HG03025 (cell line): ENCODE results near the gene NRCAM.

ENCODE experiments used
- ATAC-seq: cut with Tn5 transposase; IDR thresholded peaks from one replicate; pipeline ENCODE4 v1.9.1; 2021; ENCODE audit warnings: mild to moderate bottlenecking, moderate library complexity; ENCODE audit not compliant: unreplicated experiment, low FRiP score

NRCAM gene

DNA sequence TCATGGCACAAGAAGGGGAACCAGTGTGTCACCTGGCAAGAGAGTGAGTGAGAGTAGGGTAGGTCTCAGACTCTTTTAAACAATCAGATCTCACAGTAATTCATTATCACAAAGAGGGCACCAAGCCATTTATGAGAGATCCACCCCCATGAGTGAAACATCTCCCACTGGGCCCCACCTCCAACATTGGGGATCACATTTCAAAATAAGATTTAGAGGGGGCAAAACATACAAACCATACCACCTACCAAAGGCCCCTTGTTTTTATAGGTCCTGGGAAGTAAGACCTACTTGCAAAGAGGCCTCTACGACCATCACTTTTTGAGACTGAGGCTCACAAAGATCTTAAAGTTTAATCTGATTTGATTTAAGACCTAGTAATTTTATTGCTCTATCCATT, 134.9 kb downstream of the NRCAM start:
- no peak for ATAC-seq

GRCh38 chr7:108316708-108317107, 139.5 kb downstream of the NRCAM start:
- no peak for ATAC-seq

DNA sequence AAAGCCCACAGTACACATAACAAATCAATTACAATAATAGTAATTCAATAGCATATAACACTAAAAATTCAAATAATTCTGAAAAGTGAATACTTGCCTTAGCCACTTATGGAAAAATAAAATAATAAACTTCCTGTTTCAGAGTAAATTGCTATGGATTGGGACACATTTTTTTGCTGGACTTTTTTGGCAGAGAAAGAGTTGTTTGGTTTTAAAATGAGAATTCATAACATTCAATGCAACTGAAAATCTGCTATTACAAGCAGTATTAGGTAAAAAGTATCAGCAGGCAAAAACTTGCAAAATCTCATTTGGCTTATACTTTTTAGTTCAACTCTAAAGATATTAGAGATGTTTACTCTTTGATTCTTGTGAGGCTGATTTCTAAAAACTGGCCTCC, 141.7 kb downstream of the NRCAM start:
- no peak for ATAC-seq

GRCh38 chr7:108314049-108314448, 142.2 kb downstream of the NRCAM start:
- no peak for ATAC-seq

- no peak for ATAC-seq
Observed at GRCh38 chr7:108313086-108313485, 143.2 kb downstream of the NRCAM start.

GRCh38 chr7:108311446-108312168, 144.6 kb downstream of the NRCAM start:
- no peak for ATAC-seq

- ATAC-seq, result no peak
Observed at GRCh38 chr7:108310351-108310750, 145.9 kb downstream of the NRCAM start.

- no peak for ATAC-seq
Observed at GRCh38 chr7:108308903-108309302, 147.3 kb downstream of the NRCAM start.

DNA sequence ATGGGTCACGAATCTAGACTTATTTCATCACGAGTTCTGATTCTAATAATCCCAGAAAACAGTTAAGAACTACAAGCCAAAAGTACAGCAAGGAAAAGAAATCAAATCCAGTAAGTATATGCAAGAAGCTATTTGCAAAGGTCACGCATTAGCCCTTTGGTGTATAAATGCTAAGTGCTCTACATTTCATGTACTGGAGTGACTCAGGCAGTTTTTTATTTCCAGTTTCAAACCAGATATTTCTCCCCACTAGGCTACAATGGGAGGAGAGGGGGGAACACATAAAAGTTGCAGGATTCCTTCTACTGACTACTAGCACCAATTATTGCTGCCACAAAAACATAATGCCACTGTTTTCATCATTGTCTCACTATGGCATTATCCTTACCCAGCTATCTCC, 148.0 kb downstream of the NRCAM start:
- ATAC-seq, result no peak

DNA sequence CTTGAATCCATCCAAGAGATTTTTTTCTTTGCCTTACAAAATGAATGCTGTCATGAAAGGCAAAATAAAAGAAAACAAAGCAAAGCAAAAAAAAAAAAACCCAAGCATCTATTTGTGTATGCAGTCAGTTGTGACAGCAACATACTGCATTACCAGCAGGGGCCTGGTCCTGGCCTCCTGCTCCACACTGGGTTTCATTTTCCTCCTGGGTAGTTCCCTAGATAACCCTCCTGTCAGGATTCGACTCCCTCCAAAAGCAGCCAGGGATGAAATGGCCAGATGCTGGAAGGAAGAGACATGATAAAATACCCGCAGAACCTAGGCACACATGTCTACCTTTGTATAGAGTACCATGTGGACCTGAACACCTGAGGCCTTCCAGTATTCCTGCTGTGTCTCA, 148.6 kb downstream of the NRCAM start:
- no peak for ATAC-seq

- no peak for ATAC-seq
Observed at GRCh38 chr7:108307194-108307593, 149.0 kb downstream of the NRCAM start.

GRCh38 chr7:108303332-108303731, 152.9 kb downstream of the NRCAM start:
- no peak for ATAC-seq

DNA sequence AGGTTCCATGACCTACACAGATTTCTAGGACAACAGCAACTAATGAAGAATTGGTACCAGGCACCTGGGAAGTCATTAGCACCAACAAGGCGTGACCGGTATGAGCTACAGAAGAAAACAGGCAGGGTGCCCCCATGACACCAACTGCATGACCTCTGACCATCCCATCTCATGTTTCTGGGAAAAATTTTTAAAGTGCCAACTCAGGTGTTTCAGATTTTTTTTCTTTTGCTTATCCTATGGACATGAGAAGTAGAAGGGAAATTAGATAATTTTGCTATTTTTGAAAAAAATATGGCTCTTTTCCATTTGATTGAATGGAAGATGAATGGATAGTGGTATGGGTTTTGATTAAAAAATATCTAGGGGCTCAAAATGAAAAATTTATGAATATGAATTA, 154.8 kb downstream of the NRCAM start:
- no peak for ATAC-seq

DNA sequence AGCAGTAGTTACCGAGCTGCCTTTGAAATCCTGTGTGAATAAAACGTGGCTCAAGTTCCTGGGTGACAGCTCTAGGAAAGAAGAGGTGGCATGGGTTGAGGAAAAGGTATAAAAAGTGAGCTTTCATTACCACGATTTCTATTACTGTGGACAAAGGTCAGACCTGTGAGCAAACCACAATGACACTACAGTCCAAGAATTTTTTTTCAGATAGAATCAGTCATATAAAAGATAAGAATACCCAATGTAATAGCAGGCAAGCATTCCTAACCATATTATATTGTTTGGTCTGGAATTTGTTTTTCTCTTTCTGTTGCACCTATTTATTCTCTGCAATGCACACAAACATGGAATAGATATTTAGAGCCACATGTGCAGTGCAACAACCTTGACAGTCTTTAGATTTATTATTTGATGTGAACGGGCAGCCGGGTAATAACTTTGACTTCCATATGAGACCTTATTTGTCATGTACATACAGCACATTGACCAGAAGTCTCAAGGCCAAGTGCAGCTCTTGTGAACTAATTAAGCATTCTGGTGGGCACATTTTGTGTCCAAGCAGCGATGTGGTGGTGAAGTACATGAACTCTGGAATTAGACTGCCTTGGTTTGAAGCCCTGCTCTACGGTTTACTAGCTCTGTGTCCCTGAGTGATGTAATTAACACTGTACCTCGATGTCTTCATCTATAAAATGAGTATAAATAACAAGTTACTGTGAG, 156.8 kb downstream of the NRCAM start:
- no peak for ATAC-seq

- ATAC-seq, result no peak
Observed at GRCh38 chr7:108296911-108297310, 159.3 kb downstream of the NRCAM start.

DNA sequence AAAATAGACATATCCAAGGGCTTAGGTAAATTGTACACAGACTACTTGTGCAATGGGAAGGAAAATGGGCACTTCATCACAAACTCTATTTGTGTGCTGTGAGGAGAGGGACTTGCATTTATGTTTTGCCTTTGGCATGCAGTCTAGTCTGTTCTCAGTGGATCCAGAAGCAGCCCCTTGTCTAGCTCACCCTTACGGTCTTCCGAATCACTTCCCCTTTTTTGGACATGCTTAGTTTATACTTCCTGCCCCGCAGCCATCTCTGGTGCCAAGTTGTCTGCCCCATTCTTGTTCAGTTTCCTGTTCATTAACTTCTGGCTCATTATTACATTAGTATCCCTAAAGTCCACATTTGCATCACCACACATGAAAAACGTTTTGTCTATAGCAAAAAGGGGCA, 161.6 kb downstream of the NRCAM start:
- ATAC-seq, result peak; percentile 98

DNA sequence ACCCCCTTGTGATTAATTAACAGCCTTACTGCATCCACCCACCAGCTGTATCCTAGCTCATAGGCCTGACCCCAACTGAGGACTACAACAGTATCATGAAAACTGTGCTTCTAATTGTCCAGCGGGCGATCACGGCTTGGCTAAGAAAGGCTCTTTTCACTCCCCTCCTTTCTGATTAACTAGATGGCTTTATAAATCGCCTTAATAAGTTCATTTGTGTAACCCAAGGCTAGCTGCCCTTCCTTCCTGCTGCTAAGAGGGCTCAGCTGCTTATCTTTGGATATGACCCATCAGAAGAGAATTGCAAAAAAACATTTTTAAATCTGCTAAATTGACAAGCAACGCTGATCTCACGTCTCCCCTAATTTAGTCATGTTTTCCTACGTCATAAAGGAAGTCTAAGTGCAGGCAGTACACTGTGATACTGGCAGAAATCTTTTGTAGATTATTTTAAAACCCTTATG, 163.1 kb downstream of the NRCAM start:
- ATAC-seq, result no peak

DNA sequence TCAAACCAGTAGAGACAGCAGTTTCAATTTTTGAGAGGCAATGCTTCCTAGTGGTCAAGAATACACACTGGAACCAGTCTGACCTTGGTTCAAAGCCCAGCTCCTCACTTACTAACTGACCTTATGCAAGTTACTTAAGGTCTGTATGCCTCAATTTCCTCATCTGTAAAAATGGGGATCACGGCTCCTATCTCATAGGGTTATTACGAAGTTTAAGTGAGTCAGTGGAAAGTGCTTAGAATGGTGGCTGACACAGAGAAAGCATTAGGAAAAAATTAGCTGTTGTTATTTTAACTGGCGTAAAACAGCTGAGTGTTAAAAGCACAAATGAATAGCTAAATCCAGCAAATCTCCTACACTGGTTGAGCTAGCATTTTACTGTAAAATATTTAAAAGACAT, 163.7 kb downstream of the NRCAM start:
- no peak for ATAC-seq

GRCh38 chr7:108291791-108292440, 164.3 kb downstream of the NRCAM start:
- no peak for ATAC-seq

DNA sequence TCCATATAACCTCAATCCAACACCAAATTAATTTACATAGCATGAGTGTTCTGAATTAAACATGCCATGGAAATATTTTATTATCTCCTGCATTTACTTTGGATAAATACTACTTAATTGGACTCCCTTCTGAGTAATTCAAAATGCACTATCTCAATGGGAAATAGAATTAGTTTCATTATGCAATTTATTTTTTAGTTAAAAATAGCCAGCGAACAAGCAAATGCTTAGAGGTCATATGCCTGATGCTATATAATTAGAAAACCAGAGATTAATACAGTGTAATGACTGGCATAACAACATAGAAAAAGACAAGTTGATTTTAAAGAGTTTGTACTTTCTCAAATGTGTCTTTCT, 165.1 kb downstream of the NRCAM start:
- no peak for ATAC-seq

DNA sequence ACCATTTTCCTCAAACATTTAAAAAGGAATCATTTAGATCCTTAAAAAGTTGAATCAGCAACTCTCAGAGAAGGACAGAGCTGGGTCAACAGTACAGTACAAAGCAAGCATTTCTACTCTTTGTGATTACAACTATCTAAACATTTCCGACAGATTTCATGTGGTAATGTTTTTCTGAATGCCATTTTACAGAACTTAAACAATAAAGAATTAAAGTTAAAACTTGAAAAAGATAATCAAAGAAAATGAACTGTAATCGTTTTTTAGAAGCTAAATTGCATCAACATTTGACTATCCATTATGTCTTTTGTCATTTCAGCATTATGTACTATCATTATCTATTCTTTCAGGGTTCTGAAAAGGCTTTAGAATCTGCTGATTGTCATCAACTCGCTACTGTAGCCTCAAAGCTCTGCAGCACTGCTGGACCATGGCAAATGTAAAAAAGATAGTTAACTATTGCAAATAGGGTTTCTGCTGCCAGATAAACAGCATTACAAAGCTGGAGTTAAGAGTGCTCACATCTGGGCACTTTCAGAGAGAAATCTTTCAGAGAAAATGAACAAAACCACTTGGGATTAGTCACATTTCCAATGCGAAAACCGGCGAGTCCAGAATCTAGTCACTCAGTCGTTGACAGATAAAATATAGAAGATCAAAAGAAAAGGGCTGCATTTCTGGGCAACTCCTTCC, 165.6 kb downstream of the NRCAM start:
- ATAC-seq, result no peak
